Measurements from ENCODE around the gene THOC6. TPM values are rescaled to one million over a fixed set of nuclear protein-coding genes. Genes with fewer than 3 reads are reported as not detected.
"Not testable (repeated sequence)": the region's sequence is repeated elsewhere in the genome, so short reads cannot be mapped to it uniquely, and the experiment has no call there.

Gene THOC6
- total RNA-seq, 1 experiment from 2014 or later = 58.5 TPM

GRCh38 chr16:3071655-3072054 is 47.8 kb downstream of the THOC6 start:
- DNase-seq (ENCODE audit: low spot score) = no peak

GRCh38 chr16:3072148-3072547 is 48.3 kb downstream of the THOC6 start:
- DNase-seq (ENCODE audit: low spot score) = not testable (repeated sequence)

GRCh38 chr16:3072576-3073263 is 48.9 kb downstream of the THOC6 start:
- not testable (repeated sequence) for DNase-seq (ENCODE audit: low spot score)

- no peak for DNase-seq (ENCODE audit: low spot score)
Observed at GRCh38 chr16:3073448-3073847, 49.6 kb downstream of the THOC6 start.

- DNase-seq (ENCODE audit: low spot score) = no peak
Observed at GRCh38 chr16:3074860-3075522, 51.2 kb downstream of the THOC6 start.

- no peak for DNase-seq (ENCODE audit: low spot score)
Observed at GRCh38 chr16:3075523-3075915, 51.7 kb downstream of the THOC6 start.

- DNase-seq (ENCODE audit: low spot score) = not testable (repeated sequence)
Observed at GRCh38 chr16:3075946-3076345, 52.1 kb downstream of the THOC6 start.

GRCh38 chr16:3076577-3076976 is 52.7 kb downstream of the THOC6 start:
- DNase-seq (ENCODE audit: low spot score) = no peak

Small RNA genes lying within 50 kb of the gene (small RNA-seq; reads per million reads assigned to genes)
- gene LINC00514 = not detected

Other genes starting within 250 kb of the THOC6 start
- gene ELOB, start 246.8 kb upstream of the THOC6 start, total RNA-seq (2014; rRNA removed; shearing (Covaris generic)) = 387 and 398 TPM in 2 replicates
- gene PRSS33, start 236.5 kb upstream of the THOC6 start, total RNA-seq (2014; rRNA removed; shearing (Covaris generic)) = 0.13 TPM in 1 of 2 replicates, not detected in the other
- gene PRSS41, start 225.6 kb upstream of the THOC6 start, total RNA-seq (2014; rRNA removed; shearing (Covaris generic)) = not detected in 2 replicates
- gene PRSS21, start 206.8 kb upstream of the THOC6 start, total RNA-seq (2014; rRNA removed; shearing (Covaris generic)) = not detected in 2 replicates
- gene ZG16B, start 193.7 kb upstream of the THOC6 start, total RNA-seq (2014; rRNA removed; shearing (Covaris generic)) = 16.1 and 23.3 TPM in 2 replicates
- 97.1 and 114 TPM in 2 replicates for gene PRSS22, start 165.9 kb upstream of the THOC6 start, total RNA-seq (2014; rRNA removed; shearing (Covaris generic))
- 47.4 and 52.2 TPM in 2 replicates for gene FLYWCH2, start 140.8 kb upstream of the THOC6 start, total RNA-seq (2014; rRNA removed; shearing (Covaris generic))
- 25.8 and 30.1 TPM in 2 replicates for gene FLYWCH1, start 112.1 kb upstream of the THOC6 start, total RNA-seq (2014; rRNA removed; shearing (Covaris generic))
- 0.08 and 0.31 TPM in 2 replicates for gene KREMEN2, start 59.8 kb upstream of the THOC6 start, total RNA-seq (2014; rRNA removed; shearing (Covaris generic))
- 97.9 and 106 TPM in 2 replicates for gene PAQR4, start 54.7 kb upstream of the THOC6 start, total RNA-seq (2014; rRNA removed; shearing (Covaris generic))
- 86.3 and 92.1 TPM in 2 replicates for gene PKMYT1, start 43.6 kb upstream of the THOC6 start, total RNA-seq (2014; rRNA removed; shearing (Covaris generic))
- gene CLDN9, start 11.1 kb upstream of the THOC6 start, total RNA-seq (2014; rRNA removed; shearing (Covaris generic)) = 2.6 and 4.7 TPM in 2 replicates
- not detected in 2 replicates for gene CLDN6, start 5.9 kb upstream of the THOC6 start, total RNA-seq (2014; rRNA removed; shearing (Covaris generic))
- 709 and 783 TPM in 2 replicates for gene TNFRSF12A, start 3.7 kb upstream of the THOC6 start, total RNA-seq (2014; rRNA removed; shearing (Covaris generic))
- gene HCFC1R1, start 93 bp upstream of the THOC6 start, total RNA-seq (2014; rRNA removed; shearing (Covaris generic)) = 32.0 and 39.4 TPM in 2 replicates
- 40.5 and 50.1 TPM in 2 replicates for gene BICDL2, start 12.9 kb downstream of the THOC6 start, total RNA-seq (2014; rRNA removed; shearing (Covaris generic))
- 0.05 TPM in 1 of 2 replicates, not detected in the other for gene MMP25, start 22.5 kb downstream of the THOC6 start, total RNA-seq (2014; rRNA removed; shearing (Covaris generic))
- 5.0 and 8.5 TPM in 2 replicates for gene IL32, start 41.6 kb downstream of the THOC6 start, total RNA-seq (2014; rRNA removed; shearing (Covaris generic))
- gene ZSCAN10, start 75.3 kb downstream of the THOC6 start, total RNA-seq (2014; rRNA removed; shearing (Covaris generic)) = not detected in 2 replicates
- 26.7 and 33.3 TPM in 2 replicates for gene ZNF205, start 88.6 kb downstream of the THOC6 start, total RNA-seq (2014; rRNA removed; shearing (Covaris generic))
- 5.8 and 7.2 TPM in 2 replicates for gene ZNF213, start 111.0 kb downstream of the THOC6 start, total RNA-seq (2014; rRNA removed; shearing (Covaris generic))
- gene OR1F1, start 164.2 kb downstream of the THOC6 start, total RNA-seq (2014; rRNA removed; shearing (Covaris generic)) = not detected in 2 replicates
- 5.6 and 8.6 TPM in 2 replicates for gene ZNF200, start 211.1 kb downstream of the THOC6 start, total RNA-seq (2014; rRNA removed; shearing (Covaris generic))
- 0.13 TPM in 1 of 2 replicates, not detected in the other for gene MEFV, start 232.6 kb downstream of the THOC6 start, total RNA-seq (2014; rRNA removed; shearing (Covaris generic))

Measured in HT-29 (cell line).